ENCODE data around the gene NTRK3.

GRCh38 chr15:87906444-87906843 lies 350.1 kb downstream of the NTRK3 start:
- TF ChIP-seq CHD2 (IDR thresholded peaks at IDR 0.05; ENCODE audit: low read length): no peak
- no peak for TF ChIP-seq CTCF (IDR thresholded peaks at IDR 0.05; ENCODE audit: control extremely low read depth in 1 of 3, insufficient read depth in 1 of 3, low read depth in 1 of 3, low read length in 3 of 3)
- TF ChIP-seq SUZ12 (IDR thresholded peaks at IDR 0.05; ENCODE audit: low read length): no peak
- no peak for TF ChIP-seq YY1 (IDR thresholded peaks at IDR 0.05; ENCODE audit: low read depth, low read length)
- no peak for TF ChIP-seq GABPA (IDR thresholded peaks at IDR 0.05; ENCODE audit: borderline replicate concordance, insufficient read depth, low read length)
- TF ChIP-seq FOSL1 (IDR thresholded peaks at IDR 0.05; ENCODE audit: insufficient read depth, low read depth, low read length): no peak
- TF ChIP-seq EP300 (IDR thresholded peaks at IDR 0.05; ENCODE audit: borderline replicate concordance in 1 of 2, low read depth in 2 of 2, low read length in 2 of 2): no peak
- TF ChIP-seq MAX (IDR thresholded peaks at IDR 0.05): no peak
- TF ChIP-seq POLR2A (IDR thresholded peaks at IDR 0.05; ENCODE audit: control extremely low read depth in 1 of 2, low read depth in 2 of 2, low read length in 2 of 2): no peak
- no peak for TF ChIP-seq EZH2 (IDR thresholded peaks at IDR 0.05; ENCODE audit: low read depth, low read length, severe bottlenecking)
- no peak for TF ChIP-seq JUN (IDR thresholded peaks at IDR 0.05; ENCODE audit: low read depth, low read length)
